Heart left ventricle (tissue), 13 donors: ENCODE results near the gene CAST.

ENCODE experiments used
- POLR2A ChIP-seq, 2 donors: fragments of 450-650 bp; IDR thresholded peaks; one replicate each; pipeline ENCODE4 v1.6.1; 2017; ENCODE audit warnings: antibody characterized with exemption in 2 of 2, mild to moderate bottlenecking in 2 of 2, moderate library complexity in 2 of 2
- TF ChIP-seq, protein P1 (sequence below), 12 donors: fragments of 200-600 bp; sonication (generic) in 4 of 12; IDR thresholded peaks; one replicate each; pipeline versions ENCODE4 v1.5.0 to v1.8.0; 2018 to 2022; ENCODE audit warnings: antibody characterized with exemption in 12 of 12, mild to moderate bottlenecking in 5 of 12
- donor health status: ischemic (EF 13 %, LVEDD 7.1; RV severe dilation, severe dysfunction).
- donor health status: DM: no; HTN: yes; CAD: no.
- donor health status: DM: no; HTN: no; CAD: no.
- donor health status: ischemic (EF 25% LVEDD 6.9; RV normal size, moderate dysfunction).
- donor health status: ischemic (EF 25% LVEDD 5.7; RV mildly dilated, moderate dysfunction).
- donor health status: ischemic (EF 35%, LVEDD 5.7; RV mildly dilated, moderate dysfunction).
- donor health status: nonischemic (EF 11% LVEDD 7.7; RV severe dilation, severe dysfunction).
- donor health status: DM: yes; HTN: yes; CAD: no.
- donor health status: PGD.
- donor health status: ischemic (EF 29% LVEDD 5.4; RV normal size, mild dysfunction).
- donor health status: nonischemic (EF 23%, LVEDD 6.1; RV moderate dilation, normal function).

DNA sequence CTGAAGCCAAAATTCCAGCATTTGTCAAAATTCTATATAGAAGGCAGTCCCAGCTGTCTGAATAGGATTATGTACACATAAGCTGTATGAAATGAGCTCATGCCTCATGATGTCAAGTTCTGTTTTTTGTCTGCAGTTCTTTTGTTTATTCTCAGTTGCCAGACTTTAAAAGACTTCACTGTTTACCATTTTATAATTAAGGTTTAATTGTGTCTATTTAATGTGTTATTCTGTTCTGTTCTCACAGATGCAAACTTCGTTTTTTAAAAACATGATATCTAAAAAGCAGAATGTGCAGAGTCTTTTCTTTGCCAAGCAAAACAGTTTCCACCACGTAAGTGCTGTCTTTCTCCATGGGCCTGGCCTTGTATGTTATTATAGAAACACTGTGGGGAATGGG, 114.4 kb downstream of the CAST start:
- TF ChIP-seq POLR2A (IDR thresholded peaks at IDR 0.05) = no peak
- TF ChIP-seq, protein P1, sequence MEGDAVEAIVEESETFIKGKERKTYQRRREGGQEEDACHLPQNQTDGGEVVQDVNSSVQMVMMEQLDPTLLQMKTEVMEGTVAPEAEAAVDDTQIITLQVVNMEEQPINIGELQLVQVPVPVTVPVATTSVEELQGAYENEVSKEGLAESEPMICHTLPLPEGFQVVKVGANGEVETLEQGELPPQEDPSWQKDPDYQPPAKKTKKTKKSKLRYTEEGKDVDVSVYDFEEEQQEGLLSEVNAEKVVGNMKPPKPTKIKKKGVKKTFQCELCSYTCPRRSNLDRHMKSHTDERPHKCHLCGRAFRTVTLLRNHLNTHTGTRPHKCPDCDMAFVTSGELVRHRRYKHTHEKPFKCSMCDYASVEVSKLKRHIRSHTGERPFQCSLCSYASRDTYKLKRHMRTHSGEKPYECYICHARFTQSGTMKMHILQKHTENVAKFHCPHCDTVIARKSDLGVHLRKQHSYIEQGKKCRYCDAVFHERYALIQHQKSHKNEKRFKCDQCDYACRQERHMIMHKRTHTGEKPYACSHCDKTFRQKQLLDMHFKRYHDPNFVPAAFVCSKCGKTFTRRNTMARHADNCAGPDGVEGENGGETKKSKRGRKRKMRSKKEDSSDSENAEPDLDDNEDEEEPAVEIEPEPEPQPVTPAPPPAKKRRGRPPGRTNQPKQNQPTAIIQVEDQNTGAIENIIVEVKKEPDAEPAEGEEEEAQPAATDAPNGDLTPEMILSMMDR (IDR thresholded peaks at IDR 0.05) = no peak
